Endothelial cell of umbilical vein (primary cell): ENCODE data around the gene MC1R. TPM values are rescaled to one million over a fixed set of nuclear protein-coding genes. Genes with fewer than 3 reads are reported as not detected.

Experiments used
- BruUV-seq: library from RNA; stranded (reverse); fragments of 400-500 nt; replicated peaks from 2 replicates; lab custom pipeline; 2021; lab: Mats Ljungman, UMichigan
- CTCF ChIA-PET: fragments of 300-600, 350-600 bp; sonication (Branson Sonifier 250); formaldehyde crosslinking; loops from one replicate; lab custom pipeline; 2021; ENCODE audit warnings: antibody characterized with exemption, inconsistent platforms; lab: Charles Lee
- POLR2A ChIA-PET: fragments of 300-600, 350-600 bp; sonication (Branson Sonifier 250); formaldehyde crosslinking; loops from one replicate; lab custom pipeline; 2021; ENCODE audit warnings: antibody characterized with exemption, inconsistent platforms; lab: Charles Lee
- DNase-seq: peaks from one replicate; pipeline ENCODE4 v3.0.0-alpha.2; 2011; ENCODE audit warnings: low read depth, low spot score
- FAIRE-seq: peaks from 2 replicates; lab custom pipeline; 2011; peaks lifted over from hg19 to GRCh38; lab: Jason Lieb, UNC
- H2AFZ ChIP-seq: 2 replicates; pipeline ENCODE4 v1.6.0; 2012; ENCODE audit warnings: low read depth, low read length, control low read depth, inconsistent platforms
- H3K27ac ChIP-seq: 2 replicates; pipeline ENCODE4 v1.5.1; 2011; ENCODE audit warnings: low read depth, mild to moderate bottlenecking, control low read depth, low read length, moderate library complexity; ENCODE audit not compliant: insufficient read depth
- H3K27me3 ChIP-seq, 2 experiments: 2 replicates each; pipeline versions ENCODE4 v1.6.0 to v1.6.1; 2011; ENCODE audit warnings: low read length in 2 of 2, mixed read lengths in 1 of 2; ENCODE audit not compliant: control insufficient read depth in 2 of 2, insufficient read depth in 2 of 2
- H3K36me3 ChIP-seq, 2 experiments: 2 replicates in 1 of 2; 3 replicates in 1 of 2; pipeline ENCODE4 v1.5.1; 2011; ENCODE audit warnings: low read length in 2 of 2, mild to moderate bottlenecking in 1 of 2, moderate library complexity in 1 of 2; ENCODE audit not compliant: control insufficient read depth in 2 of 2, insufficient read depth in 2 of 2; ENCODE audit errors: extremely low read depth in 1 of 2
- H3K4me1 ChIP-seq: 3 replicates; pipeline ENCODE4 v1.5.1; 2011; ENCODE audit warnings: mild to moderate bottlenecking, low read length; ENCODE audit not compliant: control insufficient read depth, insufficient read depth; ENCODE audit errors: extremely low read depth
- H3K4me2 ChIP-seq: 2 replicates; pipeline ENCODE4 v1.6.1; 2011; ENCODE audit warnings: low read length, control low read depth, mixed read lengths; ENCODE audit not compliant: insufficient read depth
- H3K4me3 ChIP-seq, 3 experiments: fragments of 200-600 bp in 1 of 3; sonication (generic), shearing (Covaris generic) in 1 of 3; replicated peaks in 1 of 3; 2 replicates each; pipeline ENCODE4 v1.5.1; 2011 to 2016; ENCODE audit warnings: control low read depth in 3 of 3, low read length in 3 of 3, mild to moderate bottlenecking in 2 of 3, inconsistent platforms in 1 of 3, low read depth in 1 of 3, moderate library complexity in 1 of 3; ENCODE audit not compliant: insufficient read depth in 1 of 3
- H3K79me2 ChIP-seq: 2 replicates; pipeline ENCODE4 v1.6.0; 2012; ENCODE audit warnings: low read length, inconsistent platforms; ENCODE audit not compliant: control insufficient read depth, insufficient read depth
- H3K9ac ChIP-seq: replicated peaks from 2 replicates; pipeline ENCODE3; 2011; ENCODE audit warnings: low read length, control low read depth; ENCODE audit not compliant: insufficient read depth; ENCODE audit errors: extremely low read depth
- H3K9me1 ChIP-seq: replicated peaks from 3 replicates; pipeline ENCODE4 v1.6.0; 2011; ENCODE audit warnings: mild to moderate bottlenecking, low read length; ENCODE audit not compliant: control insufficient read depth, insufficient read depth; ENCODE audit errors: extremely low read depth
- H3K9me3 ChIP-seq: replicated peaks from 2 replicates; pipeline ENCODE4 v1.5.1; 2012; ENCODE audit warnings: low read length, inconsistent platforms; ENCODE audit not compliant: control insufficient read depth, insufficient read depth
- H4K20me1 ChIP-seq: replicated peaks from 2 replicates; pipeline ENCODE3; 2011; ENCODE audit warnings: mild to moderate bottlenecking, low read length; ENCODE audit not compliant: control insufficient read depth, insufficient read depth; ENCODE audit errors: extremely low read depth
- CTCF ChIP-seq, 2 donors: IDR thresholded peaks; 1 replicate in 1 of 2; 2 replicates in 1 of 2; pipeline ENCODE4 v1.5.1; 2011; ENCODE audit warnings: low read length in 2 of 2, mild to moderate bottlenecking in 2 of 2, moderate library complexity in 2 of 2, control low read depth in 1 of 2, inconsistent platforms in 1 of 2, low read depth in 1 of 2; ENCODE audit not compliant: insufficient read depth in 1 of 2; ENCODE audit errors: extremely low read depth in 1 of 2
- EZH2 ChIP-seq: IDR thresholded peaks from 2 replicates; pipeline ENCODE4 v1.6.1; 2012; ENCODE audit warnings: borderline replicate concordance, low read depth, mild to moderate bottlenecking, moderate library complexity, low read length, inconsistent platforms; ENCODE audit not compliant: severe bottlenecking
- FOS ChIP-seq: IDR thresholded peaks from 2 replicates; pipeline ENCODE4 v1.6.1; 2011; ENCODE audit warnings: mild to moderate bottlenecking, low read length, moderate library complexity, borderline replicate concordance; ENCODE audit not compliant: insufficient read depth
- GATA2 ChIP-seq: IDR thresholded peaks from 2 replicates; pipeline ENCODE4 v1.7.0; 2011; ENCODE audit warnings: low read depth, mild to moderate bottlenecking, moderate library complexity, mixed read lengths, low read length; ENCODE audit not compliant: insufficient read length, insufficient read depth
- JUN ChIP-seq: IDR thresholded peaks from 2 replicates; pipeline ENCODE4 v1.6.1; 2011; ENCODE audit warnings: borderline replicate concordance, low read depth; ENCODE audit not compliant: insufficient read length, insufficient read depth
- MAX ChIP-seq: IDR thresholded peaks from 2 replicates; pipeline ENCODE4 v1.6.1; 2011; ENCODE audit not compliant: insufficient read depth, insufficient read length
- MYC ChIP-seq: IDR thresholded peaks from one replicate; pipeline ENCODE4 v1.6.1; 2011; ENCODE audit warnings: mild to moderate bottlenecking, low read depth, low read length
- POLR2A ChIP-seq: IDR thresholded peaks from 2 replicates; pipeline ENCODE4 v1.6.1; 2012; ENCODE audit warnings: low read depth, mild to moderate bottlenecking, control low read depth, low read length
- POLR2AphosphoS5 ChIP-seq: IDR thresholded peaks from 2 replicates; pipeline ENCODE4 v1.6.1; 2012; ENCODE audit warnings: low read depth, mild to moderate bottlenecking, control low read depth, low read length, moderate library complexity; ENCODE audit not compliant: insufficient read depth
- dilution Hi-C: fragments of 300-500 bp; cut with MboI; formaldehyde crosslinking; loops from one replicate; pipeline ENCODE4 v1.15.0; 2019; ENCODE audit warnings: low sequenced_read_pairs; ENCODE audit not compliant: extremely low pct_ligation_motif_present
- intact Hi-C: fragments of 100-400 bp; cut with micrococcal nuclease; formaldehyde crosslinking; loops from one replicate; pipeline ENCODE4 v1.10.0; 2022
- polyA plus RNA-seq, 4 experiments: library from polyadenylated mRNA; depleted of rRNA in 3 of 4; stranded (reverse) in 3 of 4; unstranded in 1 of 4; fragments of >200 nt; gene quantifications; 2 replicates each; pipeline versions ENCODE4 v1.2.1 to v1.2.3, GENCODE V29; 2011 to 2012; ENCODE audit warnings: missing spikeins in 1 of 4
- total RNA-seq: library from RNA; stranded (reverse); gene quantifications from 2 replicates; pipeline ENCODE4 v1.2.3, GENCODE V29; 2021

Gene MC1R
- total and polyA plus RNA-seq, 2 donors (not counting 3 experiments of a cell fraction or from before 2014, with no cell fraction given): 4.0 to 4.9 TPM

GRCh38 chr16:89952551-89952950 lies 33.9 kb downstream of the MC1R start:
- Histone ChIP-seq H4K20me1 (no peaks in the 10 kb centered on the region), H2AFZ (no peak overlapping the region), H3K4me1 (peaks cover 4% of the 10 kb centered on the region), H3K79me2 (peaks cover 17% of the 10 kb centered on the region), H3K27ac (no peak overlapping the region), H3K4me3 (no peak overlapping the region), H3K27me3 (no peaks in the 10 kb centered on the region), H3K9ac (no peak overlapping the region), H3K4me2 (no peak overlapping the region), H3K36me3 (peaks cover 0 to 14% of the 10 kb centered on the region in 2 experiments), H3K9me1 (no peaks in the 10 kb centered on the region), H3K9me3 (no peaks in the 10 kb centered on the region)
- intact Hi-C loops (no loop called here), dilution Hi-C loops (no loop called here)
- no peak for FAIRE-seq
- CTCF ChIA-PET: interaction anchor here (1.0 kb wide), 1 partner anchor 12 kb away, joined by 3 read pairs; no protein-coding TSS in a partner anchor
- no TSS peak for BruUV-seq
- TF ChIP-seq EZH2 (no peak), FOS (no peak), CTCF (IDR thresholded peaks at IDR 0.05; ENCODE audit: extremely low read depth in 1 of 2, insufficient read depth in 1 of 2, low read depth in 1 of 2, low read length in 2 of 2) (no peak), POLR2AphosphoS5 (no peak), GATA2 (no peak), JUN (no peak), POLR2A (no peak), MAX (no peak), MYC (no peak)
- DNase-seq: no peak
- POLR2A ChIA-PET: no interaction called here
